Progenitor cell of endocrine pancreas (in vitro differentiated cells): Measurements from ENCODE around the gene ATXN2. TPM values are rescaled to one million over a fixed set of nuclear protein-coding genes. Genes with fewer than 3 reads are reported as not detected.

ENCODE experiments used
- DNase-seq: peaks from one replicate; pipeline ENCODE4 v3.0.0; 2021; ENCODE audit warnings: low spot score; ENCODE audit not compliant: unreplicated experiment
- H3K27ac Mint-ChIP-seq: 2 replicates; pipeline ENCODE4 v1.8.0; 2021; ENCODE audit warnings: mild to moderate bottlenecking, moderate library complexity, mixed read lengths
- H3K27me3 Mint-ChIP-seq: 2 replicates; pipeline ENCODE4 v1.8.0; 2021; ENCODE audit warnings: mixed read lengths
- H3K36me3 Mint-ChIP-seq: 2 replicates; pipeline ENCODE4 v1.8.0; 2022; ENCODE audit warnings: mixed read lengths; ENCODE audit not compliant: insufficient read depth
- H3K4me1 Mint-ChIP-seq: 2 replicates; pipeline ENCODE4 v1.8.0; 2021; ENCODE audit warnings: low read depth, mixed read lengths
- H3K4me3 Mint-ChIP-seq: 2 replicates; pipeline ENCODE4 v1.8.0; 2021; ENCODE audit warnings: low read depth, mild to moderate bottlenecking, moderate library complexity, mixed read lengths
- H3K9me3 Mint-ChIP-seq: 2 replicates; pipeline ENCODE4 v1.8.0; 2021; ENCODE audit warnings: low read depth, mixed read lengths
- CTCF ChIP-seq: fragments of 200-600 bp; sonication (generic); IDR thresholded peaks from one replicate; pipeline ENCODE4 v1.5.0; 2021; ENCODE audit warnings: antibody characterized with exemption, mild to moderate bottlenecking; ENCODE audit not compliant: unreplicated experiment
- total RNA-seq: library from RNA; stranded (reverse); gene quantifications from 2 replicates; pipeline ENCODE4 v1.2.1, GENCODE V29; 2021

ATXN2 gene
- total RNA-seq, 1 donor from 2014 or later, result 81.7 TPM

- no peaks in the 10 kb centered on the region for H3K9me3 Mint-ChIP-seq
Observed at GRCh38 chr12:111417784-111418593, 181.1 kb downstream of the ATXN2 start.

GRCh38 chr12:111417290-111417689 lies 181.8 kb downstream of the ATXN2 start:
- H3K27me3 Mint-ChIP-seq, result peaks cover 15% of the 10 kb centered on the region
- H3K9me3 Mint-ChIP-seq, result no peaks in the 10 kb centered on the region
- DNase-seq, result no peak
- no peak overlapping the region for H3K27ac Mint-ChIP-seq
- H3K4me1 Mint-ChIP-seq, result no peaks in the 10 kb centered on the region
- no peak overlapping the region for H3K4me3 Mint-ChIP-seq
- TF ChIP-seq CTCF, result no peak
- no peaks in the 10 kb centered on the region for H3K36me3 Mint-ChIP-seq

More at GRCh38 chr12:111417784-111418593, 181.1 kb downstream of the ATXN2 start:
- Mint-ChIP-seq H3K4me3 (no peak overlapping the region), H3K27ac (no peak overlapping the region), H3K4me1 (no peaks in the 10 kb centered on the region), H3K27me3 (peaks cover 8% of the 10 kb centered on the region), H3K36me3 (no peaks in the 10 kb centered on the region)
- DNase-seq, result no peak
- no peak for TF ChIP-seq CTCF

- Mint-ChIP-seq H3K9me3 (no peaks in the 10 kb centered on the region), H3K27me3 (peaks cover 20% of the 10 kb centered on the region), H3K27ac (no peak overlapping the region), H3K36me3 (no peaks in the 10 kb centered on the region), H3K4me1 (no peaks in the 10 kb centered on the region), H3K4me3 (no peak overlapping the region)
- DNase-seq, result no peak
- no peak for TF ChIP-seq CTCF
Observed at GRCh38 chr12:111414711-111415252, 184.3 kb downstream of the ATXN2 start.

- H3K4me1 Mint-ChIP-seq, result no peaks in the 10 kb centered on the region
- DNase-seq, result no peak
- H3K27ac Mint-ChIP-seq, result no peak overlapping the region
- H3K9me3 Mint-ChIP-seq, result no peaks in the 10 kb centered on the region
- no peak overlapping the region for H3K4me3 Mint-ChIP-seq
- no peaks in the 10 kb centered on the region for H3K36me3 Mint-ChIP-seq
- H3K27me3 Mint-ChIP-seq, result peaks cover 27% of the 10 kb centered on the region
- TF ChIP-seq CTCF, result no peak
Observed at GRCh38 chr12:111413442-111414086, 185.6 kb downstream of the ATXN2 start.

- no peak for DNase-seq
- Mint-ChIP-seq H3K36me3 (no peaks in the 10 kb centered on the region), H3K4me1 (no peaks in the 10 kb centered on the region), H3K4me3 (no peak overlapping the region), H3K27me3 (peaks cover 33% of the 10 kb centered on the region), H3K9me3 (no peaks in the 10 kb centered on the region), H3K27ac (no peak overlapping the region)
- no peak for TF ChIP-seq CTCF
Observed at GRCh38 chr12:111412830-111413441, 186.2 kb downstream of the ATXN2 start.
